Motor neuron (in vitro differentiated cells): ENCODE measurements around the gene TCP10L. TPM values are rescaled to one million over a fixed set of nuclear protein-coding genes. Genes with fewer than 3 reads are reported as not detected.

Source experiments
- ATAC-seq, 8 experiments: fragments of 200-7000 bp; cut with Tn5 transposase; replicated peaks in 6 of 8; 2 replicates each; pipeline ENCODE4 v1.8.0; 2021; ENCODE audit warnings: mild to moderate bottlenecking in 8 of 8, moderate library complexity in 8 of 8
- H3K27ac ChIP-seq, 2 donors: fragments of 250-450 bp; sonication (Bioruptor Pico); 2 replicates each; pipeline ENCODE4 v1.9.0; 2021; ENCODE audit warnings: antibody characterized with exemption in 2 of 2, mild to moderate bottlenecking in 2 of 2, moderate library complexity in 1 of 2
- H3K4me1 ChIP-seq, 2 donors: fragments of 250-450 bp; sonication (Bioruptor Pico); replicated peaks in 1 of 2; 2 replicates each; pipeline ENCODE4 v1.6.1; 2021; ENCODE audit warnings: antibody characterized with exemption in 2 of 2, mild to moderate bottlenecking in 2 of 2, moderate library complexity in 1 of 2
- H3K4me3 ChIP-seq, 5 donors: fragments of 250-450 bp; sonication (Bioruptor Pico); 2 replicates each; pipeline ENCODE4 v1.9.0; 2021; ENCODE audit warnings: antibody characterized with exemption in 5 of 5, mild to moderate bottlenecking in 5 of 5, moderate library complexity in 4 of 5
- WGBS, 10 experiments: fragments of 450-650 bp; shearing (Covaris generic); methylation state at CpG; one replicate each; pipeline ENCODE4 v1.0.0; 2022; 5-methylcytosine and 5-hydroxymethylcytosine counted together
- in situ Hi-C, 9 experiments: fragments of 400-800 bp; cut with MboI; loops; one replicate each; pipeline ENCODE4 v1.15.0; 2021; ENCODE audit warnings: low sequenced_read_pairs in 9 of 9, low pct_unique_long_range_greater_than_20kb in 2 of 9; ENCODE audit not compliant: unreplicated experiment in 9 of 9
- total RNA-seq, 8 experiments: library from RNA; unstranded; fragments of 300-600 nt; gene quantifications; 2 replicates each; pipeline versions ENCODE4 v1.2.3 to v1.2.4, GENCODE V29; 2022

TCP10L gene
- total RNA-seq, 8 experiments from 2014 or later: 0.46 to 6.3 (median 1.6) TPM; not detected in 1

GRCh38 chr21:32603131-32603530 lies 17.8 kb upstream of the TCP10L start:
- in situ Hi-C loops: loop anchor here in 2 of 9 experiments (10.0 to 25.0 kb wide), 2 partner anchors 191 to 198 kb away; partner anchors contain the start of gene EVA1C (in 1 of the 2)
- H3K4me1 ChIP-seq: no peaks in the 10 kb centered on the region
- no peak for ATAC-seq
- WGBS, 10 experiments: 60 to 100% (median 87%) methylated on average over 1 to 8 of the region's 8 CpGs; no CpG with 5 or more reads in 1 of the 10 experiments
- no peak overlapping the region for H3K27ac ChIP-seq
- H3K4me3 ChIP-seq: no peak overlapping the region

- Histone ChIP-seq H3K27ac (no peak overlapping the region), H3K4me3 (no peak overlapping the region), H3K4me1 (no peaks in the 10 kb centered on the region)
- 91 to 100% (median 99%) methylated on average over 1 to 6 of the region's 6 CpGs; no CpG with 5 or more reads in 4 of the 10 experiments for WGBS, 10 experiments
- no peak for ATAC-seq
- in situ Hi-C loops: loop anchor here in 2 of 9 experiments (10.0 to 25.0 kb wide), 2 partner anchors 190 to 197 kb away; partner anchors contain the start of gene EVA1C (in 1 of the 2)
These were observed 16.8 kb upstream of the TCP10L start for GRCh38 chr21:32602099-32602498.

DNA sequence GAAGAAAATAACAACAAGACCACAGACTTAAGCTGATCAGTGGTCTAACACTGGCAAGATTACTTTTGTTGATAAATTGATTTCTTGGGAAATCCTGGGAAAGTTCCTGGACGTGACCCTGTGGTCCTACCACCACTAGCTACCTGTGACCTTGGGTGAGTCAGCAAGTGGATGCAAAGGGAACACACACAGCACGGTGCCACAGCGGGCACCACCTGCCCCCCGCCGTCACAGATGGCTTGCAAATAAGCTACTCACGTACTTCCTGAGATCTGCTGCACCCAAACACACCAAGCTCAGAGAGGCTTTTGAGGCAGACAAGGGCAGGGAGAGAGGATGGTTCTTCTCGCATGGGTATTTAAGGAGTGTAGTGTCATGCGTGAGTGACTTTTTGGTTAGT lies 14.2 kb upstream of the TCP10L start:
- ATAC-seq: no peak
- in situ Hi-C loops: loop anchor here in 3 of 9 experiments (25.0 kb wide), 1 partner anchor 187 kb away; the partner anchor contains the start of gene EVA1C (in 3 of the 3)
- H3K27ac ChIP-seq: no peak overlapping the region
- H3K4me3 ChIP-seq: no peak overlapping the region
- 75 to 100% (median 94%) methylated on average over 1 to 6 of the region's 8 CpGs; no CpG with 5 or more reads in 2 of the 10 experiments for WGBS, 10 experiments
- H3K4me1 ChIP-seq: no peaks in the 10 kb centered on the region

- in situ Hi-C loops: loop anchor here in 3 of 9 experiments (25.0 kb wide), 1 partner anchor 187 kb away; the partner anchor contains the start of gene EVA1C (in 3 of the 3)
- ATAC-seq: peak in 1 of 8 experiments; percentile 75
- no peaks in the 10 kb centered on the region for H3K4me1 ChIP-seq
- WGBS, 10 experiments: 58 to 100% (median 85%) methylated on average over 1 to 5 of the region's 5 CpGs; no CpG with 5 or more reads in 2 of the 10 experiments
- no peak overlapping the region for H3K27ac ChIP-seq
- no peak overlapping the region for H3K4me3 ChIP-seq
These were observed 13.8 kb upstream of the TCP10L start for GRCh38 chr21:32599091-32599490.

DNA sequence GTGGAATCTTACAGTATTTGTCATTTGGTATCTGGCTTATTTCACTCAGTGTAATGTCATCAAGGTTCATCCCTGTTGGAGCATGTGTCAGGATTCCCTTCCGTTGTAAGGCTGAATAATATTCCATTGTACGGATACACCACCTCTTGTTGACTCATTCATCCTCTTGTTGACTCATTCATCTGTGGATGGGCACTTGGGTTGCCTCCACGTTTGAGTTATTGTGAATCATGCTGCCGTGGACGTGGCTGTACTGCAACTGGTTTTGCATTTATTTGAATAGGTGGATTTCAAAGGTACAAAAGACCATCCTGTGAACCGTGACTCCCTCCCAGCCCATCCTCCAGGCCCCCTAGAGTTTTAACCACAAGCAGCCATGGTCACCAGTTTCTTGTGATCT lies 11.9 kb upstream of the TCP10L start:
- Histone ChIP-seq H3K4me3 (no peak overlapping the region), H3K4me1 (peaks cover 0 to 4% of the 10 kb centered on the region in 2 donors), H3K27ac (no peak overlapping the region)
- 0 to 100% (median 76%) methylated on average over 1 to 5 of the region's 6 CpGs; no CpG with 5 or more reads in 1 of the 10 experiments for WGBS, 10 experiments
- in situ Hi-C loops: loop anchor here in 3 of 9 experiments (25.0 kb wide), 1 partner anchor 185 kb away; the partner anchor contains the start of gene EVA1C (in 3 of the 3)
- ATAC-seq: peak in 4 of 8 experiments; percentile 31 to 91 (median 60)

DNA sequence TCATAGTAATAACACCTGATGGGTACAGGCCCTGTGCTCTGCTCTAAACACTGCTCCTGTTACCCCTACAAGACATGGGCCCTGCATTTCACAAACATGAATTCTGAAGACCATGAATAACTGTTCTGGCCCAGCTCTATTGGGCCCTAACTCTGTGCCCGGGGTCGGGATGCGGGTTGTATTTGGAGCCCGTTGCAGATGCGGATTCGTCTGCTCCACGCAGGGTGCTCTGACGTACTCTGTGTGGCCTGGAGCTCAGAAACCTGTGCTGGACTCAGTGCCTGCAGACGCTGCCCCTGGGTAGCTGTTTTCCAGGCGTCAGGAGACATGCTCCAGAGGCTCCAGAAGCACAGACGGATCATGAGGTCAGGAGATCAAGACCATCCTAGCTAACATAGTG lies 10.1 kb upstream of the TCP10L start:
- no peak for ATAC-seq
- in situ Hi-C loops: loop anchor here in 3 of 9 experiments (25.0 kb wide), 1 partner anchor 183 kb away; the partner anchor contains the start of gene EVA1C (in 3 of the 3)
- WGBS, 10 experiments: 88 to 95% (median 93%) methylated on average over 2 to 7 of the region's 11 CpGs; no CpG with 5 or more reads in 6 of the 10 experiments
- Histone ChIP-seq H3K4me3 (no peak overlapping the region), H3K27ac (no peak overlapping the region), H3K4me1 (peaks cover 0 to 4% of the 10 kb centered on the region in 2 donors)

DNA sequence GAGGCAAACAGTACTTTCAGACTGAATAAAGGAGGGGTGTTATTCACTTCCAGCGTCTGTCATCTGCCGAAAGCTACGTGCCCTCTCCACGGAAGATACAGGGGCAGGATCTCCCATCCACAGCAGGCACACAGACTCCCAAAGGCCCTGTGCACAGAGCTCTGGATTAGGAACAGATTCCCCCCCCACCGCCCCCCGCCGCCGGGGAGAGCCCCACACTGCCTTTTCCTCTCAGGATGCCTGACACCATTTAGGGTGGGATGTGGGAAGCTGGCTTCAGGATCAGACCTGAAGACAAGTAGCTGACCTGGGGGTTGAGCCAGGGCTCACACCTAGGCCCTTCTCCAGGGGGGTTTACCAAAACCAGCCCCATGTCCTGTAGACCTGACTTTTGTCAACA lies 8.4 kb upstream of the TCP10L start:
- no peak for ATAC-seq
- WGBS, 10 experiments: 30 to 87% (median 38%) methylated on average over 4 to 6 of the region's 8 CpGs; no CpG with 5 or more reads in 7 of the 10 experiments
- in situ Hi-C loops: loop anchor here in 3 of 9 experiments (25.0 kb wide), 1 partner anchor 181 kb away; the partner anchor contains the start of gene EVA1C (in 3 of the 3)
- Histone ChIP-seq H3K27ac (no peak overlapping the region), H3K4me1 (peaks cover 0 to 4% of the 10 kb centered on the region in 2 donors), H3K4me3 (no peak overlapping the region)

GRCh38 chr21:32592929-32593502 lies 7.7 kb upstream of the TCP10L start:
- H3K27ac ChIP-seq: no peak overlapping the region
- no peak overlapping the region for H3K4me3 ChIP-seq
- no peak for ATAC-seq
- WGBS, 10 experiments: 40 to 95% (median 61%) methylated on average over 1 to 7 of the region's 10 CpGs; no CpG with 5 or more reads in 3 of the 10 experiments
- H3K4me1 ChIP-seq: peaks cover 0 to 4% of the 10 kb centered on the region in 2 donors
- in situ Hi-C loops: loop anchor here in 3 of 9 experiments (25.0 kb wide), 1 partner anchor 181 kb away; the partner anchor contains the start of gene EVA1C (in 3 of the 3)

GRCh38 chr21:32590130-32590529 lies 4.8 kb upstream of the TCP10L start:
- H3K4me3 ChIP-seq: no peak overlapping the region
- no peak for ATAC-seq
- in situ Hi-C loops: loop anchor here in 3 of 9 experiments (25.0 kb wide), 1 partner anchor 178 kb away; the partner anchor contains the start of gene EVA1C (in 3 of the 3)
- 60 to 100% (median 74%) methylated on average over 2 to 4 of the region's 4 CpGs; no CpG with 5 or more reads in 1 of the 10 experiments for WGBS, 10 experiments
- H3K27ac ChIP-seq: no peak overlapping the region
- peaks cover 0 to 4% of the 10 kb centered on the region in 2 donors for H3K4me1 ChIP-seq

GRCh38 chr21:32587651-32588050 lies 2.3 kb upstream of the TCP10L start:
- H3K27ac ChIP-seq: no peak overlapping the region
- in situ Hi-C loops: loop anchor here in 3 of 9 experiments (25.0 kb wide), 1 partner anchor 175 kb away; the partner anchor contains the start of gene EVA1C (in 3 of the 3)
- no peak for ATAC-seq
- no peaks in the 10 kb centered on the region for H3K4me1 ChIP-seq
- H3K4me3 ChIP-seq: no peak overlapping the region
- 86 to 100% (median 94%) methylated on average over 1 to 4 of the region's 5 CpGs; no CpG with 5 or more reads in 1 of the 10 experiments for WGBS, 10 experiments

- ATAC-seq: no peak
- Histone ChIP-seq H3K4me1 (no peaks in the 10 kb centered on the region), H3K27ac (no peak overlapping the region), H3K4me3 (no peak overlapping the region)
- 0 to 95% (median 80%) methylated on average over 1 to 10 of the region's 13 CpGs; no CpG with 5 or more reads in 3 of the 10 experiments for WGBS, 10 experiments
- in situ Hi-C loops: loop anchor here in 3 of 9 experiments (25.0 kb wide), 1 partner anchor 175 kb away; the partner anchor contains the start of gene EVA1C (in 3 of the 3)
These were observed 1.8 kb upstream of the TCP10L start for GRCh38 chr21:32587120-32587519.

DNA sequence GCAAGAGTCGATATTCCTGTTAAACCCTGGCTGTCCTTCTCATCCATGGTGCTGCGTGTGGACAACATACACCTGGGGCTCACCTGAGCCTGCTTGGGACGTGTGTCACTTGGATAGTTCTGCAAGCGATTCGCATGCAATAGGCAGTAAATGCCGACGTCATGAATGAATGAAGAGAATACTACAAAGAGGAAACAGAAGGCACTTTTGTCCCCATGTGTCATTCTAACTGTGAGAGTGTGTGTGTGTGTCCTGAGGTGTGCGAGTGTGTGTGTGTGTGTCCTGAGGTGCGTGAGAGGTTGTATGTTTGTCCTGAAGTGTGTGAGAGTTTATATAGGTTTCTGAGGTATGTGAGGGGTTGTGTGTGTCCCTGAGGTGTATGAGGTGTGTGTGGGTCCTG lies 647 bp upstream of the TCP10L start:
- 49 to 100% (median 78%) methylated on average over 1 to 6 of the region's 9 CpGs; no CpG with 5 or more reads in 2 of the 10 experiments for WGBS, 10 experiments
- Histone ChIP-seq H3K27ac (no peak overlapping the region), H3K4me3 (no peak overlapping the region), H3K4me1 (no peaks in the 10 kb centered on the region)
- no peak for ATAC-seq
- in situ Hi-C loops: loop anchor here in 3 of 9 experiments (25.0 kb wide), 1 partner anchor 174 kb away; the partner anchor contains the start of gene EVA1C (in 3 of the 3)

GRCh38 chr21:32584472-32584871 lies 851 bp downstream of the TCP10L start:
- ATAC-seq: no peak
- H3K27ac ChIP-seq: no peak overlapping the region
- no peaks in the 10 kb centered on the region for H3K4me1 ChIP-seq
- in situ Hi-C loops: loop anchor here in 3 of 9 experiments (25.0 kb wide), 1 partner anchor 172 kb away; the partner anchor contains the start of gene EVA1C (in 3 of the 3)
- H3K4me3 ChIP-seq: no peak overlapping the region
- 40 to 92% (median 80%) methylated on average over 1 to 5 of the region's 8 CpGs; no CpG with 5 or more reads in 5 of the 10 experiments for WGBS, 10 experiments
